IPS DF 6.9 (cell line): Measurements from ENCODE around the gene MOBP.

Experiments
- DNase-seq: peaks from one replicate; pipeline ENCODE4 v3.0.0-alpha.2; 2013; ENCODE audit warnings: low read depth, low spot score
- H3K27ac ChIP-seq: one replicate; pipeline ENCODE4 v1.5.1; 2013; ENCODE audit warnings: low read length, control low read depth
- H3K27me3 ChIP-seq: 2 replicates; pipeline ENCODE4 v1.6.1; 2013; ENCODE audit warnings: mild to moderate bottlenecking, low read length; ENCODE audit not compliant: control insufficient read depth, insufficient read depth
- H3K36me3 ChIP-seq: 2 replicates; pipeline ENCODE4 v1.6.1; 2013; ENCODE audit warnings: low read length; ENCODE audit not compliant: control insufficient read depth, insufficient read depth
- H3K4me1 ChIP-seq: 2 replicates; pipeline ENCODE4 v1.6.1; 2013; ENCODE audit warnings: low read length; ENCODE audit not compliant: control insufficient read depth, insufficient read depth
- H3K4me3 ChIP-seq: 2 replicates; pipeline ENCODE4 v1.5.1; 2013; ENCODE audit warnings: mild to moderate bottlenecking, low read length
- H3K9me3 ChIP-seq: 2 replicates; pipeline ENCODE4 v1.6.1; 2013; ENCODE audit warnings: low read length, inconsistent platforms; ENCODE audit not compliant: control insufficient read depth, insufficient read depth
- WGBS: extraction: QIAGEN DNeasy Blood & Tissue Kit; methylation state at CpG from one replicate; pipeline ENCODE4 v1.1.7; 2013; ENCODE audit warnings: mixed read lengths, missing lambda C conversion rate; ENCODE audit not compliant: insufficient read length, insufficient coverage; 5-methylcytosine and 5-hydroxymethylcytosine counted together

The MOBP gene

GRCh38 chr3:39532777-39533176, 65.3 kb downstream of the MOBP start:
- Histone ChIP-seq H3K9me3 (no peaks in the 10 kb centered on the region), H3K36me3 (no peaks in the 10 kb centered on the region), H3K4me3 (no peak overlapping the region), H3K27ac (no peak overlapping the region), H3K4me1 (no peaks in the 10 kb centered on the region), H3K27me3 (no peaks in the 10 kb centered on the region)
- WGBS = no CpG with 5 or more reads among the region's 1 CpG
- DNase-seq = no peak

- H3K27ac ChIP-seq = no peak overlapping the region
- WGBS = no CpG with 5 or more reads among the region's 2 CpGs
- no peaks in the 10 kb centered on the region for H3K36me3 ChIP-seq
Measured at GRCh38 chr3:39533226-39533625, 65.7 kb downstream of the MOBP start.

GRCh38 chr3:39540162-39540921, 72.9 kb downstream of the MOBP start:
- Histone ChIP-seq H3K27ac (no peak overlapping the region), H3K9me3 (no peaks in the 10 kb centered on the region), H3K36me3 (no peaks in the 10 kb centered on the region), H3K4me1 (no peaks in the 10 kb centered on the region), H3K4me3 (no peak overlapping the region), H3K27me3 (no peaks in the 10 kb centered on the region)
- no peak for DNase-seq
- no CpG with 5 or more reads among the region's 1 CpG for WGBS

More at GRCh38 chr3:39533226-39533625, 65.7 kb downstream of the MOBP start:
- Histone ChIP-seq H3K9me3 (no peaks in the 10 kb centered on the region), H3K27me3 (no peaks in the 10 kb centered on the region), H3K4me3 (no peak overlapping the region), H3K4me1 (no peaks in the 10 kb centered on the region)
- DNase-seq = no peak

- no peak for DNase-seq
- Histone ChIP-seq H3K9me3 (no peaks in the 10 kb centered on the region), H3K27me3 (no peaks in the 10 kb centered on the region), H3K36me3 (no peaks in the 10 kb centered on the region), H3K27ac (no peak overlapping the region), H3K4me1 (no peaks in the 10 kb centered on the region), H3K4me3 (no peak overlapping the region)
- no CpG with 5 or more reads among the region's 3 CpGs for WGBS
Measured at GRCh38 chr3:39541442-39541841, 74.0 kb downstream of the MOBP start.

GRCh38 chr3:39541917-39542329, 74.4 kb downstream of the MOBP start:
- peak; percentile 13 for DNase-seq
- H3K27ac ChIP-seq = no peak overlapping the region
- no peaks in the 10 kb centered on the region for H3K9me3 ChIP-seq
- no peaks in the 10 kb centered on the region for H3K27me3 ChIP-seq
- no peaks in the 10 kb centered on the region for H3K36me3 ChIP-seq
- H3K4me1 ChIP-seq = no peaks in the 10 kb centered on the region
- H3K4me3 ChIP-seq = no peak overlapping the region
- WGBS = no CpG with 5 or more reads among the region's 5 CpGs

GRCh38 chr3:39542588-39542988, 75.1 kb downstream of the MOBP start:
- Histone ChIP-seq H3K9me3 (no peaks in the 10 kb centered on the region), H3K36me3 (no peaks in the 10 kb centered on the region), H3K27me3 (no peaks in the 10 kb centered on the region), H3K27ac (no peak overlapping the region), H3K4me3 (no peak overlapping the region), H3K4me1 (no peaks in the 10 kb centered on the region)
- DNase-seq = no peak
- no CpG with 5 or more reads among the region's 5 CpGs for WGBS

GRCh38 chr3:39548282-39548681, 80.8 kb downstream of the MOBP start:
- H3K4me3 ChIP-seq = no peak overlapping the region
- no peaks in the 10 kb centered on the region for H3K36me3 ChIP-seq
- no peaks in the 10 kb centered on the region for H3K4me1 ChIP-seq
- WGBS = no CpG with 5 or more reads among the region's 3 CpGs
- no peak for DNase-seq
- H3K27ac ChIP-seq = no peak overlapping the region
- no peaks in the 10 kb centered on the region for H3K27me3 ChIP-seq
- no peaks in the 10 kb centered on the region; the same call in 1 of the 2 replicates for H3K9me3 ChIP-seq

GRCh38 chr3:39550354-39551051, 83.0 kb downstream of the MOBP start:
- no peaks in the 10 kb centered on the region; the same call in 1 of the 2 replicates for H3K9me3 ChIP-seq
- H3K27me3 ChIP-seq = no peaks in the 10 kb centered on the region
- H3K4me1 ChIP-seq = no peaks in the 10 kb centered on the region
- DNase-seq = no peak
- WGBS = no CpG with 5 or more reads among the region's 8 CpGs
- H3K27ac ChIP-seq = no peak overlapping the region
- H3K4me3 ChIP-seq = no peak overlapping the region
- H3K36me3 ChIP-seq = no peaks in the 10 kb centered on the region
